Ecto neural progenitor cell (in vitro differentiated cells): ENCODE data around the gene PCNX3.

ENCODE experiments used
- DNase-seq: peaks from one replicate; pipeline ENCODE4 v3.0.0-alpha.2; 2018; ENCODE audit warnings: low spot score

Gene PCNX3

DNA sequence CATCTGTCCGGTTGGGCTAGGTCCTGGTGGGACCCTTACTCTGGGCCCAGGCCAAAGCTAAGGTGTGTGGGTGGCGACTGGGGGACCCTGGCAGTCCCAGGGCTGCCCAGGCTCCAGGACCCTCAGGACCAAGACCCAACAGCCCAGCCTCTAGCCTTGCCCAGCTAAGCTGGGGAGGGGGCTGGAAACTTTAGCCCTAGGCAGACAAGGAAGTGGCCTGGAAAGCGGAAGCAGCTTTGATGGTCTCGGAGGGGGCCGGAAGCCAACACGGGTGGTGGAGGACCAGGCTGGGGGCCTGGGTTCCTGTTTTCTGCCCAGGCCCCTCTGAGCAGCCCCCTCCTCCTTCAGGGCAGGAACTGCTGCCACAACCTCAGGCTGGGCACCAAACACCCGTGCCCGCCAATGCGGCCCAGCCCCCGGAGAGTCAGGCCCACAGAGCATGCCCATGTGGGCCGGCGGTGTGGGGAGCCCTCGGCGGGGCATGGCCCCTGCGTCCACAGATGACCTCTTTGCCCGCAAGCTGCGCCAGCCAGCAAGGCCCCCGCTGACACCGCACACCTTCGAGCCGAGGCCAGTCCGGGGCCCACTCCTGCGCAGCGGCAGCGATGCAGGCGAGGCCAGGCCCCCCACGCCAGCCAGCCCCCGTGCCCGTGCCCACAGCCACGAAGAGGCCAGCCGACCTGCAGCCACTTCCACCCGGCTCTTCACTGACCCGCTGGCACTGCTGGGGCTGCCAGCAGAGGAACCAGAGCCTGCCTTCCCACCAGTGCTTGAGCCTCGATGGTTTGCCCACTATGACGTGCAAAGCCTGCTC is 25.1 kb downstream of the PCNX3 start:
- DNase-seq, result no peak

DNA sequence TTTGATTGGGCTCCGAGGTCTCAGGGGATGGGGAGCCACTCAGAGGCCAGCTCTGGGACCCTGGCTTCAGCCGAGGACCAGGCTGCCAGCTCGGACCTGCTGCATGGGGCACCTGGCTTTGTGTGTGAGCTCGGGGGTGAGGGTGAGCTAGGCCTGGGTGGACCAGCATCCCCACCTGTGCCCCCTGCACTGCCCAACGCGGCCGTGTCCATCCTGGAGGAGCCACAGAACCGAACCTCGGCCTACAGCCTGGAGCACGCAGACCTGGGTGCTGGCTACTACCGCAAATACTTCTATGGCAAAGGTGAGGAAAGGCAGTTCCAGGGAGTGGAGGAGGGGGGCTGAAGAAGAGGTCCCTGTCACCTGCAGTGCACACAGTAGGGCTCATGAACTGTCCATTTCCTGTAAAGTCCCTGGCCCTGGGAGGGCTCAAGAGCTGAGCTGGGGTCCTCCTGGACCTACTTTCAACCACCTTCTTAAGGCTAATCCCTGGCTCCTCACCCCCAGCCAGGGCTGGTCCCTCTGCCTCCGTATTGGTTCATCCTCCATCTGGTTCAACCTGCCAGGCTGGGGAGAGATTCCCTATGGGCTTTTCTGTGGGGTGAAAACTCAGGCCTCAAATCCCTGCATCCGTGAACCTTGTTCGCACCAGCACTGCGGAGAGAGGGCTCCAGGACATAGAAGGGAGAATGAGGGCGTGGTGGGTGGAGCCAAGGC is 25.9 kb downstream of the PCNX3 start:
- DNase-seq, result no peak

DNA sequence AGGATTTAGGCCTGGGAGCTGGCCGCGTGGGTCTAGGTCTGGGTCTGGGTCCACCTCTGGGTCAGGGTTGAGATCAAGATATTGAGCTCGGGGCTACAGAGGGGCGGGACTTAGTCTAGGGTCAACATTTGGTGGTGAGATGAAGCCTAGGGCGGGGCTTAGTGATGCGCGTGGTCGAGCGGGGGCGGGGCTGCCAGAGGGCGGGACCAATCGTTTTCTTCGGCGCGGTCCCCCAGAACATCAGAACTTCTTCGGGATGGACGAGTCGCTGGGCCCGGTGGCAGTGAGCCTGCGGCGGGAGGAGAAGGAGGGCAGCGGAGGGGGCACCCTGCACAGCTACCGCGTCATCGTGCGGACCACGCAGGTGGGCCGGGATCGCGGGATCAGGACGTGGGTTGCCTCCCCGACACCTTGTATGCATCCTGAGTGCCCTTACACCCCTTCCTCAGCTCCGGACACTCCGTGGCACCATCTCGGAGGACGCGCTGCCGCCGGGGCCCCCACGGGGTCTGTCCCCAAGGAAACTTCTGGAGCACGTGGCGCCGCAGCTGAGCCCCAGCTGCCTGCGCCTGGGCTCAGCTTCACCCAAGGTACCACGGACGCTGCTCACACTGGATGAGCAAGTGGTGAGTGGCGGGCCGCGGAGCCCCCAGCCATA is 26.6 kb downstream of the PCNX3 start:
- DNase-seq, result peak; percentile 72

DNA sequence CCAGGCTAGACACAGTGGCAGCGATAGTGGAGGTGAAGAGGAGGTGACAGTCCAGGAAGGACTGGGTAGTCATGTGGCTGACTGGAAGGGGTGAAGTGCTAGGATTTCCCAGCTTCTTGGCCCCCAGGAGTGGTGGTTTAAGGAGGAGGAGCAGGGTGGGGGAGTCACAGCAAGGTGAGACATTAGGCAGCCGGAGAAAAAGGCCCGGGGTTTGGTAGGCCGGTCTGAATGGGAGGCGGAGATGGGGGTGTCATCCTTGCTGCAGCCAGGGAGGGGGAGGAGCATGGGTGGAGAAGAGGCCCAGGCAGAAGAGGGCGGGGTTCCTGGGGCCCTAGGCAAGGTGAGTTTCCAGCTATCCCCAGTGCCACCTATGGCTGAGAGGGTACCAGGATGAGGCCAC is 28.4 kb downstream of the PCNX3 start:
- no peak for DNase-seq

DNA sequence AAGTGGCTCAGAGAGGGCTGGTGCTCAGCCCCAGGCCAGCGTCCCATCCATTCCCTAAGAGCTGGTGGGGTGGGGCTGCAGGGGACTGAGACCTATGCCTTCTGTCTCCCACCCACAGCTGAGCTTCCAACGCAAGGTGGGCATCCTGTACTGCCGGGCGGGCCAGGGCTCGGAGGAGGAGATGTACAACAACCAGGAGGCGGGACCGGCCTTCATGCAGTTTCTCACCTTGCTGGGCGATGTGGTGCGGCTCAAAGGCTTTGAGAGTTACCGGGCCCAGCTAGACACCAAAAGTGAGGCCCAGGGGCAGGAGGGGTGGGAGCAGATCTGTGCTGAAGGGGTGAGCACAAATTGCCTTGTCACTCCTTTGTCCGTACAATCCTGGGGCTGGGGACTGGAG is 29.3 kb downstream of the PCNX3 start:
- no peak for DNase-seq

DNA sequence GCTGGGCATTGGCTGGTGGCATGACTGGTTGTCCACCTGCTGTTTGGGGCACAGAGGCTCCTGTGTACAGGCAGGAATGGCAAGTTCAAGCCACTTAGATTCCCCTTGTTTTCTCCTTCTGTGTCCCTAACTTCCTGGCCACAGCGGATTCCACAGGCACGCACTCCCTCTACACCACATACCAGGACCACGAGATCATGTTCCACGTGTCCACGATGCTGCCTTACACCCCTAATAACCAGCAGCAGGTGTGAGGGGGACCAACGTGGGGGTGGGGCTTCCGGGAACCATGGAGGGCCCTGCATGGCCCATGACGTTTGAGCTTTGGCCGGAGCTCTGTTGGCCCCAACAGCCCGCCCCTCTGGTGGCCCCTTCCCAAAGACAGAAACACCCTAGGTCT is 30.1 kb downstream of the PCNX3 start:
- DNase-seq, result no peak

DNA sequence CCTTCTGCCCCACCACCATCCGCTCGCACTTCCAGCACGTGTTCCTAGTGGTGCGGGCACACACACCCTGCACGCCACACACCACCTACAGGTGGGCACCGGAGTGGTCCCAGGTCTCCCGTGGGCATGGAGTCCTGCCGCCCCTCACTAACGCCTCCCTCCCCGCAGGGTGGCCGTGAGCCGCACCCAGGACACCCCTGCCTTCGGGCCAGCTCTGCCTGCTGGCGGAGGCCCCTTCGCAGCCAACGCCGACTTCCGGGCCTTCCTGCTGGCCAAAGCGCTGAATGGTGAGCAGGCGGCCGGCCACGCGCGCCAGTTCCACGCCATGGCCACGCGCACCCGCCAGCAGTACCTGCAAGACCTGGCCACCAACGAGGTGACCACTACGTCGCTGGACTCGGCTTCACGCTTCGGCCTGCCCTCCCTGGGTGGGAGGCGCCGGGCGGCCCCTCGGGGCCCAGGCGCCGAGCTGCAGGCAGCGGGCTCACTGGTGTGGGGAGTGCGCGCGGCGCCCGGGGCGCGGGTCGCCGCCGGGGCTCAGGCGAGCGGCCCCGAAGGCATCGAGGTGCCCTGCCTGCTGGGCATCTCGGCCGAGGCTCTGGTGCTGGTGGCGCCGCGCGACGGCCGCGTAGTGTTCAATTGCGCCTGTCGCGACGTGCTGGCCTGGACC is 30.8 kb downstream of the PCNX3 start:
- DNase-seq, result no peak

DNA sequence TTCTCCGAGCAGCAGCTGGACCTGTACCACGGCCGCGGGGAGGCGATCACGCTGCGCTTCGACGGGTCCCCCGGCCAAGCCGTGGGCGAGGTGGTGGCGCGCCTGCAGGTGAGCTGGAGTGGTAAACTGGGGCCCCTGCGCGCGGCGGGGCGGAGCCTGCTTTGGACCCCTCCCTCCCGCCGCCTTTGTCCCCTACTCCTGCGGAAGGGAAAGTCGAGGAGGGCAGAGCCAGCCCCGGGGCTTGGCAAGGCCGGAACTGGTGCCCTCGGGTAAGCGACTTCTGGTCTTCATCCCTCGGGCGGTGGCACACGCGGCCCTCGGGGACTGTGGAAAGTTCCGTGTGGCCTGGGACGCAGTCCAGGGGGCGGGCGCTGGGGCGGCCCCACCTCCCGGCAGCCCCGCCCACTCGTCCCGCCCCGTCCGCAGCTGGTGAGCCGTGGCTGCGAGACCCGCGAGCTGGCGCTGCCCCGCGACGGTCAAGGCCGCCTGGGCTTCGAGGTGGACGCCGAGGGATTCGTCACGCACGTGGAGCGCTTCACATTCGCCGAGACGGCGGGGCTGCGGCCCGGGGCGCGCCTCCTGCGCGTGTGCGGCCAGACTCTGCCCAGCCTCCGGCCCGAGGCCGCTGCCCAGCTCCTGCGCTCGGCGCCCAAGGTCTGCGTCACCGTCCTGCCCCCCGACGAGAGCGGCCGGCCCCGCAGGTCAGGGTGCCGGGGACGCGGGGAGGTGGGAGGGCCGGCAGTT is 31.6 kb downstream of the PCNX3 start:
- DNase-seq, result peak; percentile 70

DNA sequence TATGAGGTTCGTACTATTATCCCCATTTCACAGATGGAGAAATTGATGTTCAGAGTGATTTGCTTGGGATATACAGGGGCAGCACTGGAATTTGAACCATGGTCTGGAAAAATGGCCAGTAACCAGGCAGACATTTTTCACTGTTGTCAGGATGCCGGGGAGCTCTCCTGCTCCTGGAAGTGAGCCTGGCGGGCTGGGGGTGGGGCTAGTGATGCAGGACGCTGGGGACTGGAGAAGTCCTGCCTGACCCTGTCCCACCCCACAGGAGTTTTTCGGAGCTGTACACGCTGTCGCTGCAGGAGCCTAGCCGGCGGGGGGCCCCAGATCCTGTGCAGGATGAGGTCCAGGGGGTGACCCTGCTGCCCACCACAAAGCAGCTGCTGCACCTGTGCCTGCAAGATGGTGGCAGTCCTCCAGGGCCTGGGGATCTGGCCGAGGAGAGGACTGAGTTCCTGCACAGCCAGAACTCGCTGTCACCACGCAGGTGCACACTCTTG is 33.5 kb downstream of the PCNX3 start:
- DNase-seq, result no peak

DNA sequence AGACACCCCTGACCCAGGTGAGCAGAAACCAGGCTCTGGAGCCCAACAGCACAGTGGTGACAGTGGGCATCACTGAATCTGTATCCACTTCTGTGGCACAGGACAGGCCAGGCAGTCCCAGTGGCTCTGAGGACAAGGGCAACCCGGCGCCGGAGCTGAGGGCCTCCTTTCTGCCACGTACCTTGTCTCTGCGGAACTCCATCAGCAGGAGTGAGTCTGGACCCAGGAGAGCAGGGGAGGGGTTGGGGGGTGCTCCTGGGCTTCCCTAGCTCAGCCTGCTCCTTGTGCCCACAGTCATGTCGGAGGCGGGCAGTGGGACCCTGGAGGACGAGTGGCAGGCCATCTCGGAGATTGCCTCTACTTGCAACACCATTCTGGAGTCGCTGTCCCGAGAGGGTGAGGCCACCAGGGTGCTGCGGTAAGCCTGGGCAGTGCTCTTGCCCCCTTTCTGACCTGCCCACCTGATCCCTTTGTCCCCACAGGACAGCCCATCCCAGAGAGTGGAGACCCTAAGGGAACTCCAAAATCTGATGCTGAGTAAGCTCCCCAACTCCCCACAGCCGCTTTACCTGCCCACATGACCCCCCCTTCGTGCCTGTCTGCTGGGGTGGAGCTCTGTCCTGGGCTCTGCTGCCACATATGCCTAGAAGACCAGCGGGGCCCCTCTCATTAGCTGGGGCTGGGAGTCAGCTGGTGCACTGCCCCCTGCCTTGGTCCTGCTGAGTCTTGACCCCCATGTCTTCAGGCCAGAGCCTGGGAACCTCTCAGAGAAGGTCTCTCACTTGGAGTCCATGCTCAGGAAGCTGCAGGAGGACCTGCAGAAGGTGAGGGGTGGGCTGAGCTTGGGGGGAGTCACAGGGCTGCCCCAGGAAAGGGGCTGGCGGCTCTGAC is 34.3 kb downstream of the PCNX3 start:
- no peak for DNase-seq

DNA sequence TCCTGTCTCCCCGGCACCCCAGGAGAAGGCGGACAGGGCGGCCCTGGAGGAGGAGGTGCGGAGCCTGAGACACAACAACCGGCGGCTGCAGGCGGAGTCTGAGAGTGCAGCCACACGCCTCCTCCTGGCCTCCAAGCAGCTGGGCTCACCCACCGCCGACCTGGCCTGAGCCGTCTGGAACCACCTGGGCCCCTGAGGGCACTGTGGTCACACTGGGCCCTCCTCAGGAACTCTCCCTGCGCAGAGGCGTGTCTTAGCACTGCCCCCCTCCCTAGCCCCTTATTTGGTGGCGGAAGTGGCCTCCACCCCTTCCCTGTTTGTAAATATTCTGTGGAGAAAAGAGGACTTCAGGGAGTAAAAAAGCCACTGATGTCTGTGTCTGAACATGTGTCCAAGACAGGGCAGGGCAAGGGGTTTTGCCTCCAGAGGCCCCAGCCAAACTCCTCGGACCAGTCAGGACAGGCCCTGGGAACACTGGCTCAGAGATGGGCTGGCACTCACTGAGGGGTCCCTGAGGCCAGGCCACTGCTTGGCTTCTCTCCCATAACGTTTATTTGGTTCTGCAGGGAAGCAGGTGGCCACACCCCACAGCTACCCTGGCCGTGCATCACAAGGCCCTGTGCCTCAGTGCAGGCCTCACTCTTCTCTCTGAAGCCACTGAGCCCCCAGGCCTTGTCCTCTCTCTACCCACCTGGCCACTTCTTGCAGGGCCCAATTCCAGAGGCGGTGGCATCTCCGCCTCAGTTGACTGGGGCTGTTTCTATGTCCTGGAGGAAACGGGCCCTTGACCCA is 35.2 kb downstream of the PCNX3 start:
- no peak for DNase-seq

DNA sequence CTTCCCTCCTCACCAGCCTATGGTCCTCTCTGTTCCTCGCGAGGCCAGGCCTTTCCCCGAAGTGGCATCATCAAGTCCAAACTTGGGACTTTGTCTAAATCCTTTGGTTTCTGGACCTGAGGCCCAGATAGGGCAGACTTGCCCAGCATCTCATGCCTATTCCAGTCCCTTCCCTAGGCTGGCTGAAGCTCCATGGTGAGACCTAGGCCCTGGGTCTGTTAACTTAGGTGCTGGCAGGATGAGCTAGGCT is 35.7 kb downstream of the PCNX3 start:
- no peak for DNase-seq

DNA sequence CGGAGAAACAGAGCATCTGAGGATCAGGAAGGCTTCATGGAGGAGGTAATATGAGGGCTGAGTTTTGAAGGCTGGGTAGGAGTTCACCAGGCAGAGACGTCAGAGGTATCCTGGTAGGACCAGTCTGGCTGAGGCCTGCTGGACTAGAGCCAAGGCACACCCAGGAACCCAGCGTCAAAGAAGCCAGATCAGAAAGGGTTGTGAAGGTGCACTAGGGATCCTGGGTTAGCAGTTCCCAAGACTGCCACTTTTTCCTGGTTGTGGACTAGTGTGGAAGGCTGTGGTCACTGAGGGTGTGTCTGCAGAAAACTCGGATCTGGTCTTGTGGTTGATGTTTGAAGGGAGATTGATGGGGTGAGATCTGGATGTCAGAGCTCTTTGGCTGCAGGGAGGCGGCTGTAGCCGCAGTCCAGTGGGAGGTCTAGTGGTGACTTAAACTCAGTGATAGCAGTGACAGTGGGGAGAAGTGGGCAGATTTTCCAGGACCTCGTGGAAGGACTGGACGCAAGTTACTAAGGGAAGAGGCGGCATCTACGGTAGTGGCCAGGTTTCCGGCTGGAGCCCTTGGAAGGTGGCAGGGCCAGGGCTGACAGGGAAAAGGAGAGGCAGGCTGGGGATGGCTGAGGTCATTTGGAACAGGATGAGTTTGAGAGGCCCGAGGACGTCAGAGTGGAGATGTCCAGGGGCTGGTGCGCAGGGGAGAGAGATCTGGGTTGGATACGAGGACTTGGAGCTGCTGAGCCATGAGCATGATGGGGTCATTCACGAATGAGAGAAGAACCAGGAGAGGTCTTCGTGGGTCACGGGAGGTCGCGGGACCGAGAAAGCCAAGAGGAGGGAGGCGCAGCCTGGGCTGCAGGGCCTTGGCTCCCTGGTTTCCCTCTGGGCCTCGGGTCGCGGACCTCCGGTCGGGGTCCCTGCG is 36.3 kb downstream of the PCNX3 start:
- DNase-seq, result no peak

DNA sequence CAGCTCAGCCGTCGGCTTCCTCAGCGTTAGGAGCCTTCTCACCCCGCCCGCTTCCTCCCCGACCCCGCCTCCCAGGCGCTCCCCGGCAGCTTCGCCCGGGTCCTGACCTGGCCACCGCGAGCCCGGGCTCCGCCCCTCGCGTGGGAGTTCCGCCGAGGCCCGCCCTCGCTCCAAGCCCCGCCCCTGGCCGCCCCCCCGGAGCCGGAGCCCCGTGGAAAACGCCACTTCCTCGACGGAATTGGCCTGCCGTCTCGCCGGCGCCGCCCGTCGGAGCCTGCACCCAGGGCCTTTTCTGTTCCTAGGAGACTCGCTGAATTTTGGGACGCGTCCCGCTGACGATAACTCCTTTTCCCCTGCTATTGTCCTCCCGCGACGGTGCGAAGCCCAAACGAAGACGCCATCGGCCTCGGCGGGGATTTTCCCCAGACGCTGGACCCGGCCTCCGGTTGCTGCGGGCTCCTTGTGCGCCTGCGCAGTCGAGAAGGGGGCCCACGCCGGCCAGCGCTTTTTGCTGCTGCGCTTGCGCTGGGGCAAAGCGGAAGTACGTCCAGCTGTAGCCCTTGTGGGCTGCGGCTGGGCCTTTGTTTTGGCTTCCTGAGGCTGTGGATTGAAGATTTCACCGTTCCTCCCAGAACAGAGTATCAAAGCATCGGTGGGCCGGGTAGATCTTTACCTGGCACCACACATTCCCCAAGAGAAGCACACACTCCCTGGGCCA is 37.1 kb downstream of the PCNX3 start:
- peak; percentile 95 for DNase-seq

DNA sequence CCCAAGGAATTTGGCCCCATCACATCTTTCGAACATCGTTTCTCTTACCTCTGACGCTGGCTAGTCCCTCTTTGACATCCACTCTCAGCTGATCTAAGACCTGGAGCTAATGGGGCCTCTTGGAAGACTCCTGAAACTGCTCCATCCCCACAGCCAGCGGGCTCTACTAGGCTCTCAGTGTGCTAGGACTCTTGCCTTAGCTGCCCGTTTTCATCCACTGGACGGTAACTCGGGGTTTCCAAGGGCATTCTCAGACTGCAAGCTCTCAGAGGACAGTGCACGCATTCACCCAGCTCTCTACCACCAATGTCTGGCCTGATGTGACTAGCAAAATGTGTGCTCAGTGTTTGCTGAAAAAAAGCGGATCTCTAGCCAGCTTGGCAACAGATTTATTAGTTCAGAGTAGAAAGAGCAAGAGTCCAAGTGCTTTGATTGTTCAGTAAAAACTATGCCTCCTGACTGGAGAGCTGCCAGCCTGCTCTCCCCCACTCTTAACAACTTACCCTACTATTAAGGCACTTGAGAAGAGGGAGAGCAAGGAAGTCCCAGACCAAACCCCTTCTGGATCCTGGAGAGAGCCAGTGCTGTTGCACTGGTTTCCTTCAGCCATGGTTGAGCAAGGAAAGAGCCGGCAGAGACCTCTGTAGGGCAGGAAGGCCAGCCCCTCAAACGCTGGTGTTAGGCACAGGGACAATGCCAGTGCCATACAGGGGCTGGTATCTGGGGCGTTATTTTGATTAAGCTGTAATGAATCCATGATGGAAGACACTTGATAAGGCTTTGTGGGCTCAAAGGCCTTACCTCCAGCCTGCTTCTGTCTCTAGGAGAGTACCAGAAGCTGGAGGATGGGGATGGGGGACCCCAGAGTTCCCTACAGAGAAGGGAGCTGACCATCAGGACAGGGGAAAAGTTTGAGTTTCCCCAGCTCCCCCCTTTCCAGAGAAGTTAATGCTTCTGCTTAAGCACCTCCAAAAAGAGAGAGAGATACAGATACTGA is 38.0 kb downstream of the PCNX3 start:
- no peak for DNase-seq

DNA sequence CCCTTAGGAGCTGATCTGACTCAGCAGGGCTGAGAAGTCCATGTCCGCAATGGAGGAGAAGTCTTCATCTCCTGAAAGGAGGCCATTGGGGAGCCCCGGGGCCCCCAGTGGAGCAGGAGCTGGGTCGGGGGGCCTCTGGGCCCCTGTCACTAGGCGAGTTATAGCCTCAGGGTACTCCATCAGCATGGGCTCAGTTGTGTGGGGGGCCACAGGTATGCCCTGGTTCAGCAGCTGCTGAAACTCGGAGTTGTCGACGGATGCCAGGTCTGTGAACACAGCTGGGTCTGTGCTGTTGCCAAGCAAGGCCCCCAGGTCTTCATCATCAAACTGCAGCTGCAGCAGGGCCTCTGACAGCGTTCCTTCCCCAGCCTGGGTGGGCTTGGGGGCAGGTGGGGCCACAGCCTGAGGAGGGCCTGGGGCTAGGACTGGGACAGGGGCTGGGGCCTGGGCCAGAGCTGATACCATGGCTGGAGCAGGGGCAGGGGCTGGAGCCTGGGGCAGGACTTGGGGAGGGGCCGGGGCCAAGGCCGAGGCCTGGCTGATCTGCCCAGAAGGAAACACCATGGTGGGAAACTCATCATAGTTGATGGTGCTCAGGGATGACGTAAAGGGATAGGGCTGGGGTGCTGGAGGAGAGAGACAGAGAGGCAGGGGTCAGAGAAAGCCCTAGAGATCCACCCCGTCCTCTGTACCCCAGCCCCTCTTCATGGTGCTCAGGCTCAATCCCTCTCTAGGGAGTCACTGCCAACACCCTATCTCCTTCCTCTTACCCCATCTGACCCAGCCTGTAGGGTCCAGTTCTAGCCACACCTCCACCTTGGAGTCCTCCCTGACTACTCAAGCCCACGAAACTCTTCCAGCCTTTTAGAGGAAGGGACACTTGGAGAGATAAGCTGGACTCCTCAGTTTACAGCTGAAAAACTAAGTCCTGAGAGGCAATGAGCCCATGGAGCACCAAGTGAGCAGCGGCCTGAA is 39.1 kb downstream of the PCNX3 start:
- DNase-seq, result no peak
